Measurements from ENCODE around the gene CSTF3.

DNA sequence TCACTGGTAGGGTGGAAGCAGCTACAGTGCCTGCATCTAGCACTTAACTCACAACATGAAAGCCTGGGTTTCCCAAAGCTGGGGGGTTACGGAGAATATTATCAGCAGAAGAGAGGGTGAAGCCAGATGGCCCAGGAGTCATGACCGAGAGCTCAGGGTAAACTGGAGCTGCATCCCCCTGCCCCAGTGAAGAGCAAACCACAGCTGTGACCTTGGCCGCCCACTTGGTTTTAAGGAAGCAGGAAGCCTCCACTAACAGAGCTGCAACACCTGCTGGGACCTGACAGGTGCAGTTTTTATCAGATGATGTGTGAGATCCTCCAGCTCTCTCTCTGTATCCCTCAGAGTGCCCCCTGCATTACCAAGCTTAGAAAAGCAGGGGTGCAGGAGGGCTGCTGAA, 101.0 kb downstream of the CSTF3 start:
- TF ChIP-seq, protein P1, sequence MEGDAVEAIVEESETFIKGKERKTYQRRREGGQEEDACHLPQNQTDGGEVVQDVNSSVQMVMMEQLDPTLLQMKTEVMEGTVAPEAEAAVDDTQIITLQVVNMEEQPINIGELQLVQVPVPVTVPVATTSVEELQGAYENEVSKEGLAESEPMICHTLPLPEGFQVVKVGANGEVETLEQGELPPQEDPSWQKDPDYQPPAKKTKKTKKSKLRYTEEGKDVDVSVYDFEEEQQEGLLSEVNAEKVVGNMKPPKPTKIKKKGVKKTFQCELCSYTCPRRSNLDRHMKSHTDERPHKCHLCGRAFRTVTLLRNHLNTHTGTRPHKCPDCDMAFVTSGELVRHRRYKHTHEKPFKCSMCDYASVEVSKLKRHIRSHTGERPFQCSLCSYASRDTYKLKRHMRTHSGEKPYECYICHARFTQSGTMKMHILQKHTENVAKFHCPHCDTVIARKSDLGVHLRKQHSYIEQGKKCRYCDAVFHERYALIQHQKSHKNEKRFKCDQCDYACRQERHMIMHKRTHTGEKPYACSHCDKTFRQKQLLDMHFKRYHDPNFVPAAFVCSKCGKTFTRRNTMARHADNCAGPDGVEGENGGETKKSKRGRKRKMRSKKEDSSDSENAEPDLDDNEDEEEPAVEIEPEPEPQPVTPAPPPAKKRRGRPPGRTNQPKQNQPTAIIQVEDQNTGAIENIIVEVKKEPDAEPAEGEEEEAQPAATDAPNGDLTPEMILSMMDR (IDR thresholded peaks at IDR 0.05) = no peak
- TF ChIP-seq ELF4 (CRISPR knock-in tag; IDR thresholded peaks at IDR 0.05; ENCODE audit: low read depth) = no peak
- TF ChIP-seq NFYB (CRISPR knock-in tag; conservative IDR thresholded peaks at IDR 0.05; ENCODE audit: low read depth) = no peak
- TF ChIP-seq, protein P2, sequence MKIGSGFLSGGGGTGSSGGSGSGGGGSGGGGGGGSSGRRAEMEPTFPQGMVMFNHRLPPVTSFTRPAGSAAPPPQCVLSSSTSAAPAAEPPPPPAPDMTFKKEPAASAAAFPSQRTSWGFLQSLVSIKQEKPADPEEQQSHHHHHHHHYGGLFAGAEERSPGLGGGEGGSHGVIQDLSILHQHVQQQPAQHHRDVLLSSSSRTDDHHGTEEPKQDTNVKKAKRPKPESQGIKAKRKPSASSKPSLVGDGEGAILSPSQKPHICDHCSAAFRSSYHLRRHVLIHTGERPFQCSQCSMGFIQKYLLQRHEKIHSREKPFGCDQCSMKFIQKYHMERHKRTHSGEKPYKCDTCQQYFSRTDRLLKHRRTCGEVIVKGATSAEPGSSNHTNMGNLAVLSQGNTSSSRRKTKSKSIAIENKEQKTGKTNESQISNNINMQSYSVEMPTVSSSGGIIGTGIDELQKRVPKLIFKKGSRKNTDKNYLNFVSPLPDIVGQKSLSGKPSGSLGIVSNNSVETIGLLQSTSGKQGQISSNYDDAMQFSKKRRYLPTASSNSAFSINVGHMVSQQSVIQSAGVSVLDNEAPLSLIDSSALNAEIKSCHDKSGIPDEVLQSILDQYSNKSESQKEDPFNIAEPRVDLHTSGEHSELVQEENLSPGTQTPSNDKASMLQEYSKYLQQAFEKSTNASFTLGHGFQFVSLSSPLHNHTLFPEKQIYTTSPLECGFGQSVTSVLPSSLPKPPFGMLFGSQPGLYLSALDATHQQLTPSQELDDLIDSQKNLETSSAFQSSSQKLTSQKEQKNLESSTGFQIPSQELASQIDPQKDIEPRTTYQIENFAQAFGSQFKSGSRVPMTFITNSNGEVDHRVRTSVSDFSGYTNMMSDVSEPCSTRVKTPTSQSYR (CRISPR knock-in tag; IDR thresholded peaks at IDR 0.05) = no peak
- no peak for TF ChIP-seq CREM (CRISPR knock-in tag; IDR thresholded peaks at IDR 0.05)
- TF ChIP-seq FOXP1 (CRISPR knock-in tag; IDR thresholded peaks at IDR 0.05; ENCODE audit: borderline replicate concordance) = no peak
- no peak for TF ChIP-seq JUN (CRISPR knock-in tag; IDR thresholded peaks at IDR 0.05)
- TF ChIP-seq, protein P3, sequence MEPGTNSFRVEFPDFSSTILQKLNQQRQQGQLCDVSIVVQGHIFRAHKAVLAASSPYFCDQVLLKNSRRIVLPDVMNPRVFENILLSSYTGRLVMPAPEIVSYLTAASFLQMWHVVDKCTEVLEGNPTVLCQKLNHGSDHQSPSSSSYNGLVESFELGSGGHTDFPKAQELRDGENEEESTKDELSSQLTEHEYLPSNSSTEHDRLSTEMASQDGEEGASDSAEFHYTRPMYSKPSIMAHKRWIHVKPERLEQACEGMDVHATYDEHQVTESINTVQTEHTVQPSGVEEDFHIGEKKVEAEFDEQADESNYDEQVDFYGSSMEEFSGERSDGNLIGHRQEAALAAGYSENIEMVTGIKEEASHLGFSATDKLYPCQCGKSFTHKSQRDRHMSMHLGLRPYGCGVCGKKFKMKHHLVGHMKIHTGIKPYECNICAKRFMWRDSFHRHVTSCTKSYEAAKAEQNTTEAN (CRISPR knock-in tag; IDR thresholded peaks at IDR 0.05) = no peak
- TF ChIP-seq, protein P4, sequence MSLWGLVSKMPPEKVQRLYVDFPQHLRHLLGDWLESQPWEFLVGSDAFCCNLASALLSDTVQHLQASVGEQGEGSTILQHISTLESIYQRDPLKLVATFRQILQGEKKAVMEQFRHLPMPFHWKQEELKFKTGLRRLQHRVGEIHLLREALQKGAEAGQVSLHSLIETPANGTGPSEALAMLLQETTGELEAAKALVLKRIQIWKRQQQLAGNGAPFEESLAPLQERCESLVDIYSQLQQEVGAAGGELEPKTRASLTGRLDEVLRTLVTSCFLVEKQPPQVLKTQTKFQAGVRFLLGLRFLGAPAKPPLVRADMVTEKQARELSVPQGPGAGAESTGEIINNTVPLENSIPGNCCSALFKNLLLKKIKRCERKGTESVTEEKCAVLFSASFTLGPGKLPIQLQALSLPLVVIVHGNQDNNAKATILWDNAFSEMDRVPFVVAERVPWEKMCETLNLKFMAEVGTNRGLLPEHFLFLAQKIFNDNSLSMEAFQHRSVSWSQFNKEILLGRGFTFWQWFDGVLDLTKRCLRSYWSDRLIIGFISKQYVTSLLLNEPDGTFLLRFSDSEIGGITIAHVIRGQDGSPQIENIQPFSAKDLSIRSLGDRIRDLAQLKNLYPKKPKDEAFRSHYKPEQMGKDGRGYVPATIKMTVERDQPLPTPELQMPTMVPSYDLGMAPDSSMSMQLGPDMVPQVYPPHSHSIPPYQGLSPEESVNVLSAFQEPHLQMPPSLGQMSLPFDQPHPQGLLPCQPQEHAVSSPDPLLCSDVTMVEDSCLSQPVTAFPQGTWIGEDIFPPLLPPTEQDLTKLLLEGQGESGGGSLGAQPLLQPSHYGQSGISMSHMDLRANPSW (CRISPR knock-in tag; conservative IDR thresholded peaks at IDR 0.05; ENCODE audit: low read depth) = no peak
- TF ChIP-seq, protein P5, sequence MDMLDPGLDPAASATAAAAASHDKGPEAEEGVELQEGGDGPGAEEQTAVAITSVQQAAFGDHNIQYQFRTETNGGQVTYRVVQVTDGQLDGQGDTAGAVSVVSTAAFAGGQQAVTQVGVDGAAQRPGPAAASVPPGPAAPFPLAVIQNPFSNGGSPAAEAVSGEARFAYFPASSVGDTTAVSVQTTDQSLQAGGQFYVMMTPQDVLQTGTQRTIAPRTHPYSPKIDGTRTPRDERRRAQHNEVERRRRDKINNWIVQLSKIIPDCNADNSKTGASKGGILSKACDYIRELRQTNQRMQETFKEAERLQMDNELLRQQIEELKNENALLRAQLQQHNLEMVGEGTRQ (CRISPR knock-in tag; IDR thresholded peaks at IDR 0.05) = no peak
- TF ChIP-seq, protein P6, sequence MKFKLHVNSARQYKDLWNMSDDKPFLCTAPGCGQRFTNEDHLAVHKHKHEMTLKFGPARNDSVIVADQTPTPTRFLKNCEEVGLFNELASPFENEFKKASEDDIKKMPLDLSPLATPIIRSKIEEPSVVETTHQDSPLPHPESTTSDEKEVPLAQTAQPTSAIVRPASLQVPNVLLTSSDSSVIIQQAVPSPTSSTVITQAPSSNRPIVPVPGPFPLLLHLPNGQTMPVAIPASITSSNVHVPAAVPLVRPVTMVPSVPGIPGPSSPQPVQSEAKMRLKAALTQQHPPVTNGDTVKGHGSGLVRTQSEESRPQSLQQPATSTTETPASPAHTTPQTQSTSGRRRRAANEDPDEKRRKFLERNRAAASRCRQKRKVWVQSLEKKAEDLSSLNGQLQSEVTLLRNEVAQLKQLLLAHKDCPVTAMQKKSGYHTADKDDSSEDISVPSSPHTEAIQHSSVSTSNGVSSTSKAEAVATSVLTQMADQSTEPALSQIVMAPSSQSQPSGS (CRISPR knock-in tag; IDR thresholded peaks at IDR 0.05; ENCODE audit: borderline replicate concordance, low read depth) = no peak
- TF ChIP-seq, protein P7, sequence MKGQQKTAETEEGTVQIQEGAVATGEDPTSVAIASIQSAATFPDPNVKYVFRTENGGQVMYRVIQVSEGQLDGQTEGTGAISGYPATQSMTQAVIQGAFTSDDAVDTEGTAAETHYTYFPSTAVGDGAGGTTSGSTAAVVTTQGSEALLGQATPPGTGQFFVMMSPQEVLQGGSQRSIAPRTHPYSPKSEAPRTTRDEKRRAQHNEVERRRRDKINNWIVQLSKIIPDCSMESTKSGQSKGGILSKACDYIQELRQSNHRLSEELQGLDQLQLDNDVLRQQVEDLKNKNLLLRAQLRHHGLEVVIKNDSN (CRISPR knock-in tag; IDR thresholded peaks at IDR 0.05) = no peak

Data from WTC11 (cell line).